HepG2 (cell line): Measurements from ENCODE around the gene GTF2A1. TPM values are rescaled to one million over a fixed set of nuclear protein-coding genes. Genes with fewer than 3 reads are reported as not detected.

Experiments
- CENPT ChIP-seq: sonication (generic); formaldehyde crosslinking; IDR thresholded peaks from 2 replicates; pipeline ENCODE4 v1.8.0; 2022; ENCODE audit warnings: low read depth, mild to moderate bottlenecking, moderate library complexity, missing genetic modification reagents
- HNRNPLL ChIP-seq: fragments of 200-400 bp; formaldehyde crosslinking; IDR thresholded peaks from 2 replicates; pipeline ENCODE4 v1.6.1; 2017; ENCODE audit warnings: mild to moderate bottlenecking, low read depth, low read length; ENCODE audit not compliant: poor library complexity, severe bottlenecking
- KDM5B ChIP-seq: sonication (generic); formaldehyde crosslinking; IDR thresholded peaks from 2 replicates; pipeline ENCODE4 v1.4.0; 2020; ENCODE audit warnings: missing genetic modification reagents, mild to moderate bottlenecking, borderline replicate concordance
- MTA1 ChIP-seq: sonication (generic); formaldehyde crosslinking; IDR thresholded peaks from 2 replicates; pipeline ENCODE4 v1.4.0; 2020; ENCODE audit warnings: missing genetic modification reagents, mild to moderate bottlenecking, borderline replicate concordance
- NCOA2 ChIP-seq: sonication (generic); formaldehyde crosslinking; IDR thresholded peaks from 2 replicates; pipeline ENCODE4 v1.8.0; 2022; ENCODE audit warnings: inconsistent platforms
- NFYC ChIP-seq: IDR thresholded peaks from 2 replicates; pipeline ENCODE4 v1.6.1; 2016; ENCODE audit warnings: missing genetic modification reagents, missing compliant biosample characterization
- RXRA ChIP-seq: sonication (generic); formaldehyde crosslinking; IDR thresholded peaks from 2 replicates; pipeline ENCODE4 v1.5.1; 2020; ENCODE audit warnings: missing genetic modification reagents
- U2AF1 ChIP-seq: fragments of 200-400 bp; formaldehyde crosslinking; optimal IDR thresholded peaks from 2 replicates; pipeline ENCODE3; 2017; ENCODE audit warnings: mild to moderate bottlenecking, low read depth, low read length
- YEATS2 ChIP-seq: sonication (generic); formaldehyde crosslinking; IDR thresholded peaks from 2 replicates; pipeline ENCODE4 v1.4.0; 2020; ENCODE audit warnings: missing genetic modification reagents, borderline replicate concordance
- ZNF326 ChIP-seq: sonication (generic); formaldehyde crosslinking; IDR thresholded peaks from 2 replicates; pipeline ENCODE4 v1.4.0; 2020; ENCODE audit warnings: missing genetic modification reagents, borderline replicate concordance
- ZNF329 ChIP-seq: sonication (generic); formaldehyde crosslinking; IDR thresholded peaks from 2 replicates; pipeline ENCODE4 v1.9.0; 2021; ENCODE audit warnings: low read depth, mild to moderate bottlenecking, missing genetic modification reagents
- ZNF468 ChIP-seq: sonication (generic); formaldehyde crosslinking; IDR thresholded peaks from 2 replicates; pipeline ENCODE4 v1.8.0; 2022; ENCODE audit warnings: mild to moderate bottlenecking, moderate library complexity, missing genetic modification reagents
- ZNF484 ChIP-seq: sonication (generic); formaldehyde crosslinking; IDR thresholded peaks from 2 replicates; pipeline ENCODE4 v1.5.1; 2020; ENCODE audit warnings: mild to moderate bottlenecking, low read depth, missing genetic modification reagents, borderline replicate concordance
- ZNF746 ChIP-seq: sonication (generic); formaldehyde crosslinking; IDR thresholded peaks from 2 replicates; pipeline ENCODE4 v1.8.0; 2022; ENCODE audit warnings: mild to moderate bottlenecking, missing genetic modification reagents
- polyA plus RNA-seq, 8 experiments: library from polyadenylated mRNA; depleted of rRNA in 3 of 8; stranded (reverse) in 7 of 8; unstranded in 1 of 8; fragments of >200 nt; fragmentation: Illumina TruSeq in 4 of 8; extraction: Trizol in 4 of 8; gene quantifications; 2 replicates each; pipeline versions ENCODE4 v1.2.1 to v1.2.3, GENCODE V29; 2011 to 2016; ENCODE audit warnings: low read depth in 4 of 8, missing spikeins in 1 of 8, mixed read lengths in 1 of 8; ENCODE audit not compliant: insufficient read depth in 1 of 8
- total RNA-seq, 5 experiments: library from RNA; depleted of rRNA; stranded (reverse); fragments of >200 nt; fragmentation: Illumina TruSeq; extraction: Trizol; gene quantifications; 2 replicates each; pipeline ENCODE4 v1.2.3, GENCODE V29; 2016; ENCODE audit warnings: low read depth in 1 of 5
- TF ChIP-seq, protein P1 (sequence below), 2 experiments: IDR thresholded peaks; 2 replicates each; pipeline ENCODE4 v1.6.1; 2011 to 2012; ENCODE audit warnings: low read length in 2 of 2, borderline replicate concordance in 1 of 2, low read depth in 1 of 2, mild to moderate bottlenecking in 1 of 2, moderate library complexity in 1 of 2
- TF ChIP-seq, protein P2 (sequence below): sonication (generic); formaldehyde crosslinking; IDR thresholded peaks from 2 replicates; pipeline ENCODE4 v1.9.0; 2021; ENCODE audit warnings: missing genetic modification reagents, mild to moderate bottlenecking, borderline replicate concordance
- TF ChIP-seq, protein P3 (sequence below): sonication (generic); formaldehyde crosslinking; IDR thresholded peaks from 2 replicates; pipeline ENCODE4 v1.9.0; 2021; ENCODE audit warnings: missing genetic modification reagents, borderline replicate concordance
- TF ChIP-seq, protein P4 (sequence below): sonication (generic); formaldehyde crosslinking; IDR thresholded peaks from 2 replicates; pipeline ENCODE4 v1.4.0; 2020; ENCODE audit warnings: mild to moderate bottlenecking, low read depth, missing genetic modification reagents

The GTF2A1 gene
- total and polyA plus RNA-seq, 2 of the 13 experiments (the other 11 are each of a cell fraction or from before 2014, with no cell fraction given), result 14.9 to 17.5 TPM

DNA sequence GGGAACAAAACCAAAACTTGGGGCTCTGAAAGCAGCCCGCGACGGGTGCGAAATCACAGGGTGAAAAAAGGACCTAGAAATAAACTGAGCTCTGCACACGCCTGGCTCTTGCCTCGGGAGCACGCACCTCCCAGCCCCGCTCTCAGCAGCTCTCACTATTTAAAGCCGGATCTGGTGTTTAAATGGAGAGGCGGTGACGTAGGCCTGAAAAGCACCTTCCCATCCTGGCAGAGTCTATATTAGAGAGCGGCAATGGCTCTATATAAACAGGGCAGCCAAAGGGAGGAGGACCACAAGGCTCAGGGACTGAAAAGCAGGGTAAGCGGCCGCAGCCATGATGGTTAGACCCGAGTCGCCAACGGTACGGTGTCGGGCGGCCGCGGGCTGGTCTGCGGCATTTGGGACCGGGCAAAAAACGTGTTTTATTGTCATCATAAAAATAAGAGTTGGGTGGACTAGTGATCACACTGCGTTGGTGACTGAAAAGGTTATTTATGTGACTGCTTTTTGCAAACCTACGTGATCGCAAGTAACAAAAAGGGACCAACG is 1.5 kb downstream of the GTF2A1 start (continued):
- TF ChIP-seq, protein P1, sequence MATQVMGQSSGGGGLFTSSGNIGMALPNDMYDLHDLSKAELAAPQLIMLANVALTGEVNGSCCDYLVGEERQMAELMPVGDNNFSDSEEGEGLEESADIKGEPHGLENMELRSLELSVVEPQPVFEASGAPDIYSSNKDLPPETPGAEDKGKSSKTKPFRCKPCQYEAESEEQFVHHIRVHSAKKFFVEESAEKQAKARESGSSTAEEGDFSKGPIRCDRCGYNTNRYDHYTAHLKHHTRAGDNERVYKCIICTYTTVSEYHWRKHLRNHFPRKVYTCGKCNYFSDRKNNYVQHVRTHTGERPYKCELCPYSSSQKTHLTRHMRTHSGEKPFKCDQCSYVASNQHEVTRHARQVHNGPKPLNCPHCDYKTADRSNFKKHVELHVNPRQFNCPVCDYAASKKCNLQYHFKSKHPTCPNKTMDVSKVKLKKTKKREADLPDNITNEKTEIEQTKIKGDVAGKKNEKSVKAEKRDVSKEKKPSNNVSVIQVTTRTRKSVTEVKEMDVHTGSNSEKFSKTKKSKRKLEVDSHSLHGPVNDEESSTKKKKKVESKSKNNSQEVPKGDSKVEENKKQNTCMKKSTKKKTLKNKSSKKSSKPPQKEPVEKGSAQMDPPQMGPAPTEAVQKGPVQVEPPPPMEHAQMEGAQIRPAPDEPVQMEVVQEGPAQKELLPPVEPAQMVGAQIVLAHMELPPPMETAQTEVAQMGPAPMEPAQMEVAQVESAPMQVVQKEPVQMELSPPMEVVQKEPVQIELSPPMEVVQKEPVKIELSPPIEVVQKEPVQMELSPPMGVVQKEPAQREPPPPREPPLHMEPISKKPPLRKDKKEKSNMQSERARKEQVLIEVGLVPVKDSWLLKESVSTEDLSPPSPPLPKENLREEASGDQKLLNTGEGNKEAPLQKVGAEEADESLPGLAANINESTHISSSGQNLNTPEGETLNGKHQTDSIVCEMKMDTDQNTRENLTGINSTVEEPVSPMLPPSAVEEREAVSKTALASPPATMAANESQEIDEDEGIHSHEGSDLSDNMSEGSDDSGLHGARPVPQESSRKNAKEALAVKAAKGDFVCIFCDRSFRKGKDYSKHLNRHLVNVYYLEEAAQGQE (IDR thresholded peaks at IDR 0.05; ENCODE audit: borderline replicate concordance in 1 of 2, low read depth in 1 of 2, low read length in 2 of 2), result peak in 1 of 2 experiments; percentile 78; a peak in 2 of 4 replicates
- peak; percentile 83; the same call in 1 of the 2 replicates for TF ChIP-seq ZNF746 (CRISPR knock-in tag)
- TF ChIP-seq, protein P2, sequence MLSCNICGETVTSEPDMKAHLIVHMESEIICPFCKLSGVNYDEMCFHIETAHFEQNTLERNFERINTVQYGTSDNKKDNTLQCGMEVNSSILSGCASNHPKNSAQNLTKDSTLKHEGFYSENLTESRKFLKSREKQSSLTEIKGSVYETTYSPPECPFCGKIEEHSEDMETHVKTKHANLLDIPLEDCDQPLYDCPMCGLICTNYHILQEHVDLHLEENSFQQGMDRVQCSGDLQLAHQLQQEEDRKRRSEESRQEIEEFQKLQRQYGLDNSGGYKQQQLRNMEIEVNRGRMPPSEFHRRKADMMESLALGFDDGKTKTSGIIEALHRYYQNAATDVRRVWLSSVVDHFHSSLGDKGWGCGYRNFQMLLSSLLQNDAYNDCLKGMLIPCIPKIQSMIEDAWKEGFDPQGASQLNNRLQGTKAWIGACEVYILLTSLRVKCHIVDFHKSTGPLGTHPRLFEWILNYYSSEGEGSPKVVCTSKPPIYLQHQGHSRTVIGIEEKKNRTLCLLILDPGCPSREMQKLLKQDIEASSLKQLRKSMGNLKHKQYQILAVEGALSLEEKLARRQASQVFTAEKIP (CRISPR knock-in tag), result no peak
- TF ChIP-seq, protein P3, sequence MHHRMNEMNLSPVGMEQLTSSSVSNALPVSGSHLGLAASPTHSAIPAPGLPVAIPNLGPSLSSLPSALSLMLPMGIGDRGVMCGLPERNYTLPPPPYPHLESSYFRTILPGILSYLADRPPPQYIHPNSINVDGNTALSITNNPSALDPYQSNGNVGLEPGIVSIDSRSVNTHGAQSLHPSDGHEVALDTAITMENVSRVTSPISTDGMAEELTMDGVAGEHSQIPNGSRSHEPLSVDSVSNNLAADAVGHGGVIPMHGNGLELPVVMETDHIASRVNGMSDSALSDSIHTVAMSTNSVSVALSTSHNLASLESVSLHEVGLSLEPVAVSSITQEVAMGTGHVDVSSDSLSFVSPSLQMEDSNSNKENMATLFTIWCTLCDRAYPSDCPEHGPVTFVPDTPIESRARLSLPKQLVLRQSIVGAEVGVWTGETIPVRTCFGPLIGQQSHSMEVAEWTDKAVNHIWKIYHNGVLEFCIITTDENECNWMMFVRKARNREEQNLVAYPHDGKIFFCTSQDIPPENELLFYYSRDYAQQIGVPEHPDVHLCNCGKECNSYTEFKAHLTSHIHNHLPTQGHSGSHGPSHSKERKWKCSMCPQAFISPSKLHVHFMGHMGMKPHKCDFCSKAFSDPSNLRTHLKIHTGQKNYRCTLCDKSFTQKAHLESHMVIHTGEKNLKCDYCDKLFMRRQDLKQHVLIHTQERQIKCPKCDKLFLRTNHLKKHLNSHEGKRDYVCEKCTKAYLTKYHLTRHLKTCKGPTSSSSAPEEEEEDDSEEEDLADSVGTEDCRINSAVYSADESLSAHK, result no peak
- TF ChIP-seq NFYC (CRISPR knock-in tag), result no peak; the same call in 1 of the 2 replicates
- TF ChIP-seq KDM5B (CRISPR knock-in tag), result no peak; the same call in 1 of the 2 replicates
- peak; percentile 42 for TF ChIP-seq HNRNPLL
- TF ChIP-seq RXRA, result no peak
- no peak for TF ChIP-seq ZNF484 (CRISPR knock-in tag)
- TF ChIP-seq, protein P4, sequence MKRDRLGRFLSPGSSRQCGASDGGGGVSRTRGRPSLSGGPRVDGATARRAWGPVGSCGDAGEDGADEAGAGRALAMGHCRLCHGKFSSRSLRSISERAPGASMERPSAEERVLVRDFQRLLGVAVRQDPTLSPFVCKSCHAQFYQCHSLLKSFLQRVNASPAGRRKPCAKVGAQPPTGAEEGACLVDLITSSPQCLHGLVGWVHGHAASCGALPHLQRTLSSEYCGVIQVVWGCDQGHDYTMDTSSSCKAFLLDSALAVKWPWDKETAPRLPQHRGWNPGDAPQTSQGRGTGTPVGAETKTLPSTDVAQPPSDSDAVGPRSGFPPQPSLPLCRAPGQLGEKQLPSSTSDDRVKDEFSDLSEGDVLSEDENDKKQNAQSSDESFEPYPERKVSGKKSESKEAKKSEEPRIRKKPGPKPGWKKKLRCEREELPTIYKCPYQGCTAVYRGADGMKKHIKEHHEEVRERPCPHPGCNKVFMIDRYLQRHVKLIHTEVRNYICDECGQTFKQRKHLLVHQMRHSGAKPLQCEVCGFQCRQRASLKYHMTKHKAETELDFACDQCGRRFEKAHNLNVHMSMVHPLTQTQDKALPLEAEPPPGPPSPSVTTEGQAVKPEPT (CRISPR knock-in tag), result no peak
- TF ChIP-seq MTA1 (CRISPR knock-in tag), result no peak
- TF ChIP-seq ZNF468 (CRISPR knock-in tag), result no peak
- peak; percentile 32; the same call in 1 of the 2 replicates for TF ChIP-seq NCOA2
- TF ChIP-seq ZNF326 (CRISPR knock-in tag), result no peak
- TF ChIP-seq ZNF329 (CRISPR knock-in tag), result peak; percentile 60; the same call in 1 of the 2 replicates
- no peak for TF ChIP-seq YEATS2 (CRISPR knock-in tag)
- TF ChIP-seq CENPT (CRISPR knock-in tag), result no peak
- no peak for TF ChIP-seq U2AF1
